ENCODE measurements around the gene CYP26C1.

The CYP26C1 gene

DNA sequence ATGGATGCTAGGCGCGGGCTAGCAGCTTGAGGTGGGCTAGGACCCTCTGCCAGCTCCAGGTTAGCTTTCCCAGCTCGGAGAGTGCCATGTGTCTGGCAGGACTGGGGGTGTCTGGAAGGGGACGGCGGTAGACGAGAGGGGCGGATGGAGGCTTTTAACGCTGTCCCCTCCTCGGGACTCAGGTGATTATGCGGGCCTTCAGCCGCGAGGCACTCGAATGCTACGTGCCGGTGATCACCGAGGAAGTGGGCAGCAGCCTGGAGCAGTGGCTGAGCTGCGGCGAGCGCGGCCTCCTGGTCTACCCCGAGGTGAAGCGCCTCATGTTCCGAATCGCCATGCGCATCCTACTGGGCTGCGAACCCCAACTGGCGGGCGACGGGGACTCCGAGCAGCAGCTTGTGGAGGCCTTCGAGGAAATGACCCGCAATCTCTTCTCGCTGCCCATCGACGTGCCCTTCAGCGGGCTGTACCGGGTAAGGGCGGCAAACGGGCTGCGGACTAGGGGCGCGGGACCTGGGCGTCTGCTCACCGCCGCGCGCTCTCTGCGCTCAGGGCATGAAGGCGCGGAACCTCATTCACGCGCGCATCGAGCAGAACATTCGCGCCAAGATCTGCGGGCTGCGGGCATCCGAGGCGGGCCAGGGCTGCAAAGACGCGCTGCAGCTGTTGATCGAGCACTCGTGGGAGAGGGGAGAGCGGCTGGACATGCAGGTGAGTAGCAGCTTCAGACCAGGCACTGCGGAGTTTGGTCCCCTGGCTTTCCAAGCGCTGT is 14.2 kb downstream of the CYP26C1 start:
- peak; percentile 27 for DNase-seq (ENCODE audit: low spot score)
- TF ChIP-seq, protein P1, sequence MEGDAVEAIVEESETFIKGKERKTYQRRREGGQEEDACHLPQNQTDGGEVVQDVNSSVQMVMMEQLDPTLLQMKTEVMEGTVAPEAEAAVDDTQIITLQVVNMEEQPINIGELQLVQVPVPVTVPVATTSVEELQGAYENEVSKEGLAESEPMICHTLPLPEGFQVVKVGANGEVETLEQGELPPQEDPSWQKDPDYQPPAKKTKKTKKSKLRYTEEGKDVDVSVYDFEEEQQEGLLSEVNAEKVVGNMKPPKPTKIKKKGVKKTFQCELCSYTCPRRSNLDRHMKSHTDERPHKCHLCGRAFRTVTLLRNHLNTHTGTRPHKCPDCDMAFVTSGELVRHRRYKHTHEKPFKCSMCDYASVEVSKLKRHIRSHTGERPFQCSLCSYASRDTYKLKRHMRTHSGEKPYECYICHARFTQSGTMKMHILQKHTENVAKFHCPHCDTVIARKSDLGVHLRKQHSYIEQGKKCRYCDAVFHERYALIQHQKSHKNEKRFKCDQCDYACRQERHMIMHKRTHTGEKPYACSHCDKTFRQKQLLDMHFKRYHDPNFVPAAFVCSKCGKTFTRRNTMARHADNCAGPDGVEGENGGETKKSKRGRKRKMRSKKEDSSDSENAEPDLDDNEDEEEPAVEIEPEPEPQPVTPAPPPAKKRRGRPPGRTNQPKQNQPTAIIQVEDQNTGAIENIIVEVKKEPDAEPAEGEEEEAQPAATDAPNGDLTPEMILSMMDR (IDR thresholded peaks at IDR 0.05; ENCODE audit: extremely low read depth, missing control alignments): no peak

DNA sequence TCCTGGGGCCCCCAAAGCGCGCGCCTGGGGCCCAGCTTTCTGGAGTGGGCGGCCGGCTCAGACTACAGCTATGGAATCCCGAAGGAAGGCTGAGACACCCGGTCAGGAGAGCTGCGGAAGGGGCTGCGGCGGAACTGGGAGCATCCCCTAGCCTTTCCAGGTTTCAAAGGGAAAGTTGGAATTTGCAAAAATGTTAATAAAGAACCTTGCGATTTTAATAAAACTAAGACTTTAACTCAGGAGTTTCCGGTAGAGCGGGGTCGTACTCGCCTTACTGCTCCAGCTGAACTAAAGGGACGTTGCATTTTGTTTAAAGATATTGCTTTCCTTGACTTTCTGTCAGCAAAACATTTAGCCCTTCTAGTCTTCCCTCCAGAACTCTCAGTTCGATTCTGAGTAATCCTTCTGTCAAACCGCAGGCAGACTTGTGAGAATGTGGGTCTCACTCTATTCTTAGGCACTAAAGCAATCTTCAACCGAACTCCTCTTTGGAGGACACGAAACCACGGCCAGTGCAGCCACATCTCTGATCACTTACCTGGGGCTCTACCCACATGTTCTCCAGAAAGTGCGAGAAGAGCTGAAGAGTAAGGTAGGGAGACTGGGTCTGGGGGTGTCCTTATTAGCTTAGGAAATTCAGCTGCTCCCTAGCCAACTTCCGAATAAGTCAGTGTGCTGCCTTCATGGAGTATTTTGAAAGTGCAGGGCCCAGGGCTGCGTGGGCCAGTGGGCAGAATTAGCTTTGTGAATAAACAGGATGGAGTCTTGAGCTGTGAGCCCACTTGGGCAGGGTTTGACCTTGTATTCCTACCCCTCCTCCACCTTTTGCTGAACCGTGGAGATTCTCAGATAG is 15.0 kb downstream of the CYP26C1 start:
- TF ChIP-seq, protein P1 (IDR thresholded peaks at IDR 0.05; ENCODE audit: extremely low read depth, missing control alignments): no peak

DNA sequence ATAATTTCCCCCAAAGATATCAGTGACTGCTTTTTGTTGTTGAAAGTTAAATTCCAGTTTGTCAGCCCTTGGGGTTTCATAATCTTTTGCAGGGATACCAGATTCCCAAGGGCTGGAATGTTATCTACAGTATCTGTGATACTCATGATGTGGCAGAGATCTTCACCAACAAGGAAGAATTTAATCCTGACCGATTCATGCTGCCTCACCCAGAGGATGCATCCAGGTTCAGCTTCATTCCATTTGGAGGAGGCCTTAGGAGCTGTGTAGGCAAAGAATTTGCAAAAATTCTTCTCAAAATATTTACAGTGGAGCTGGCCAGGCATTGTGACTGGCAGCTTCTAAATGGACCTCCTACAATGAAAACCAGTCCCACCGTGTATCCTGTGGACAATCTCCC is 16.3 kb downstream of the CYP26C1 start:
- no peak for DNase-seq (ENCODE audit: low spot score)
- TF ChIP-seq, protein P1 (IDR thresholded peaks at IDR 0.05; ENCODE audit: extremely low read depth, missing control alignments): no peak

More for the DNA sequence above, 15.0 kb downstream of the CYP26C1 start:
- DNase-seq (ENCODE audit: low spot score): peak; percentile 38

DNA sequence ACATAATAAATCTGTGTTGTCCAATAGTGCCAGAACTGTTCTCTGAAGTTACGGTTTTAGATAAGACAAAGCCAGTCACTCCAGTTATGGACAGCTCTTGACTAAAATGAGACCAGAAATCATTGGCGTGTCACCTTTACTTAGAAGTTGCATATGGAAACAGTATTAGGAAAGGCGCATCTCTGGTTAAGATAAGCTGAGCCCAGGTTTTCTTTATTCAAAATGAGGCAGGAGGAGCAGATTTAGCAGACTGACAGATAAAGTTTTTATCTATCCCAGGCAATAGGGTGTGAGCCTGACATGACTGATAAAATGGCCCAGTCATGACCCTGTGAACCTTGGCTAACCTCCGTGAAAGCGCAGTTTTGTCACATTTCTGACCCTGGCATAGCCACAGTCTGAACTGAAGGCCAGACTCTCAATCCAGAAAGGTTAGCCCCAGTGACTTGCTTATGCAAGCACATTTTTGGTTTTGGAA is 17.3 kb downstream of the CYP26C1 start:
- TF ChIP-seq, protein P1 (IDR thresholded peaks at IDR 0.05; ENCODE audit: extremely low read depth, missing control alignments): no peak
- no peak for DNase-seq (ENCODE audit: low spot score)

DNA sequence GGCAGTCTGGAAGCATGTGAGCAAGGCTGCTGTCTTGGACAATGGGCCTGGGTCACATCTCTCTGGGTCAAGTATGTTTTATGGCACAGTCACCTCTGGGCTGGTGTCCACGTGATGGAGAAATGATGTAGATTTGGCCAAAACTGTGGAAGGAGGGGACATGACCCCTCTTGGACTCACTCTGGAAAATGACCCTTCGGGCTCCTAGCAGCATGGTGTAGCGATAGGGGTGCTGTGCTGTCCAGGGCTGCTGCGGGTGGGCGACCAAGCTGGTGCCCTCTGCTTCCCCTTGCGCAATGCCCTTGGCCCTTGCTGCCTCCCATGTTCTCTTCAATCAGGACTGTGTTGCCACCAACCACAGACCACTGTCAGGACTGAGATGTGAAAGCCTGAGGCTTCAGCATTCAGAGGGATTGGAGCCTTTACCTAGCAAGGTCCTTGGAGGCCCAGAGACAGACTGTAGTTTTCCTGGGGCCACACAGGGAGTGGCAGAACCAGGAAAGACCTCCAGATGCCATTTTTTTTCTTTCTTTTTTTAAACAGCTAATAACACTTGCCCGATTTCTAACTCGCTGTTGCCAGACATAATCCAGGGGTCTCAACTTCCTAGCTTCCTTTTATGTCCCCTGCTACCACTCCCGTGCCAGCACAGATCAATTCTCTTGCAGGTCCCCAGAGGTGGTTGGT is 19.2 kb downstream of the CYP26C1 start:
- DNase-seq (ENCODE audit: low spot score): no peak
- TF ChIP-seq, protein P1 (IDR thresholded peaks at IDR 0.05; ENCODE audit: extremely low read depth, missing control alignments): no peak

DNA sequence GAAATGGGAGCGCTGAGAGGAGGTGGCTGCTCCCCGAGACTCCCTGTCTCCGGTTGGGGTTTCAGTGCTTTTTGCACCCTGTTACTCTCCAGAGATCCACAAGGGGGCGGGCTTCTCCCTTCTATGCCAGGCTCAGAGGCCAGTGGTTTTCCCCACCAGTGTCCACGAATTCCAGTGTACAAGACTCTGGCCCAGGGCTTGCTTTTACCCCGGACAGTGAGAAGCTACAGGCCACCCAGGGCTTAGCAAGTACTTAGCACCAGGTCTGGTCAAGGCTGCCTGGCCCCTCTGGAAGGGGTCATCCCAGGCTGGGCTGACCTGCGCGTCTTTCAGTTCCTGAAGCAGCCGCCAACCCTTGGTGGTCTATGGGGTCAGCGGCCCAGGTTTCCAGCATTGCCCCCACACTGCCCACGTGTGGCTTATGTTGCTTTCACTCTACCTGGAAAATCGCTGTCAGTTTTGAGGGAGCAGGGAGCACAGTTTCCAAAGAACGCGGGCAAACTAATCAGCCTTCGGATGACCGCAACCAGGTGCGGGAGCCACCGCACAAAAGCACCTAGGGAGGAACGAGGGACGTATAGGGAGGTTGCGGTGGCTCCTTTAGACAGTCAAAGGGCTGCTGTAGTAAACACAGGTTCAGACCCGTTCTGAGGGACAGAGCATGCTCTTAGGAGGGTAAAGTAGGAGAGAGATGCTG is 19.9 kb downstream of the CYP26C1 start:
- DNase-seq (ENCODE audit: low spot score): peak; percentile 84

More for the DNA sequence above, 19.9 kb downstream of the CYP26C1 start:
- TF ChIP-seq, protein P1 (IDR thresholded peaks at IDR 0.05; ENCODE audit: extremely low read depth, missing control alignments): peak; percentile 51
